G401 (cell line): Measurements from ENCODE around the gene IL17RA. TPM values are rescaled to one million over a fixed set of nuclear protein-coding genes. Genes with fewer than 3 reads are reported as not detected.
"Not testable (repeated sequence)": the region's sequence is repeated elsewhere in the genome, so short reads cannot be mapped to it uniquely, and the experiment has no call there.

Experiments used
- DNase-seq: peaks from one replicate; pipeline ENCODE4 v3.0.0-alpha.2; 2015; ENCODE audit warnings: low spot score
- in situ Hi-C: cut with HindIII; loops from 2 replicates; pipeline ENCODE4 v1.10.0; 2016; ENCODE audit warnings: low sequenced_read_pairs, mixed read lengths
- total RNA-seq: library from RNA; depleted of rRNA; stranded (reverse); fragments of >200 nt; shearing (Covaris generic); gene quantifications from 2 replicates; pipeline ENCODE4 v1.2.3, GENCODE V29; 2014; rRNA removed

Gene IL17RA
- total RNA-seq, result 7.3 TPM in 2 replicates

- in situ Hi-C loops, result no loop called here
- DNase-seq, result peak; percentile 47
Observed at GRCh38 chr22:17084554-17085276, at the start of gene IL17RA. Gene IL17RA (plus strand): TSS chr22:17085000. CDS start chr22:17085092, 92 bp downstream.

- in situ Hi-C loops, result no loop called here
- peak; percentile 74 for DNase-seq
Observed at GRCh38 chr22:17035246-17035645, 49.6 kb upstream of the IL17RA start.

GRCh38 chr22:17035976-17036841, 48.6 kb upstream of the IL17RA start:
- peak; percentile 68 for DNase-seq
- in situ Hi-C loops, result not testable (repeated sequence)

GRCh38 chr22:17036842-17037711, 47.7 kb upstream of the IL17RA start:
- DNase-seq, result peak; percentile 23
- in situ Hi-C loops, result not testable (repeated sequence)

GRCh38 chr22:17043521-17043920, 41.3 kb upstream of the IL17RA start:
- DNase-seq, result no peak
- in situ Hi-C loops, result no loop called here

- DNase-seq, result no peak
- in situ Hi-C loops, result no loop called here
Observed at GRCh38 chr22:17046566-17047348, 38.0 kb upstream of the IL17RA start.

GRCh38 chr22:17047656-17048055, 37.1 kb upstream of the IL17RA start:
- DNase-seq, result no peak
- in situ Hi-C loops, result no loop called here

- in situ Hi-C loops, result no loop called here
- DNase-seq, result no peak
Observed at GRCh38 chr22:17056058-17056457, 28.7 kb upstream of the IL17RA start.

GRCh38 chr22:17056807-17057206, 28.0 kb upstream of the IL17RA start:
- DNase-seq, result no peak
- in situ Hi-C loops, result no loop called here

GRCh38 chr22:17057959-17058814, 26.6 kb upstream of the IL17RA start:
- in situ Hi-C loops, result no loop called here
- DNase-seq, result peak; percentile 81

- in situ Hi-C loops, result no loop called here
Observed at GRCh38 chr22:17060126-17060525, 24.7 kb upstream of the IL17RA start.

GRCh38 chr22:17063411-17064106, 21.2 kb upstream of the IL17RA start:
- DNase-seq, result no peak
- in situ Hi-C loops, result no loop called here

More at GRCh38 chr22:17060126-17060525, 24.7 kb upstream of the IL17RA start:
- no peak for DNase-seq

GRCh38 chr22:17064498-17065100, 20.2 kb upstream of the IL17RA start:
- DNase-seq, result no peak
- in situ Hi-C loops, result no loop called here

- DNase-seq, result no peak
- in situ Hi-C loops, result no loop called here
Observed at GRCh38 chr22:17065433-17065832, 19.4 kb upstream of the IL17RA start.

GRCh38 chr22:17072877-17073276, 11.9 kb upstream of the IL17RA start:
- in situ Hi-C loops, result no loop called here
- DNase-seq, result no peak

GRCh38 chr22:17074648-17075002, 10.2 kb upstream of the IL17RA start:
- in situ Hi-C loops, result no loop called here
- no peak for DNase-seq

- DNase-seq, result no peak
- in situ Hi-C loops, result no loop called here
Observed at GRCh38 chr22:17077255-17077654, 7.5 kb upstream of the IL17RA start.
